Activated CD4-positive, alpha-beta T cell treated with anti-CD3 and anti-CD28 coated beads, Interleukin-2, amount 50 U/mL, for 48 hours (primary cell): Measurements from ENCODE around the gene PARP3.
A peak's percentile ranks its signal among the peaks of the same experiment; 100 is the strongest.

Source experiments
- DNase-seq, 2 experiments: peaks; one replicate each; pipeline ENCODE4 v3.0.0-alpha.2; 2020

Gene PARP3

GRCh38 chr3:51949121-51949520 lies 7.0 kb downstream of the PARP3 start:
- no peak for DNase-seq

- no peak for DNase-seq
Observed at GRCh38 chr3:51950899-51951298, 8.7 kb downstream of the PARP3 start.

GRCh38 chr3:51953445-51953844 lies 11.3 kb downstream of the PARP3 start:
- no peak for DNase-seq

DNA sequence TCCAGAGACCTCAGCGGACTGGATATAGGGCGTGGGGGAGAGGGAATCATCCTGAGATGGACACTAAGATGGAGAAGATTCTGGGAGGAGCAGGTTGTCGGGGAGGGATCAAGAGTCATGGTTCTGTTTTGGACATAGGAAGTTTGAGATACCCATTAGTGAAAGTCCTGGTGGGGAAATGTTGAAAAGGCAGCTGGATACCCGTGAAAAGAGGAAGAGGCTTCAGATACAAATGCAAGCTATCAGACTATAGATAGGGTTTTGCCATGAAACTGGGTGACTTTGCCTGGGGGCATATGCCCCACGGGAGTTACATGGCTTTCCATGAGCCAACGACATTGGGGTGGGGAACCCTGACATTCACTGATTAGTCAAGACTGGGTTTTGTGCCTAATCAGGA lies 11.9 kb downstream of the PARP3 start:
- no peak for DNase-seq

DNA sequence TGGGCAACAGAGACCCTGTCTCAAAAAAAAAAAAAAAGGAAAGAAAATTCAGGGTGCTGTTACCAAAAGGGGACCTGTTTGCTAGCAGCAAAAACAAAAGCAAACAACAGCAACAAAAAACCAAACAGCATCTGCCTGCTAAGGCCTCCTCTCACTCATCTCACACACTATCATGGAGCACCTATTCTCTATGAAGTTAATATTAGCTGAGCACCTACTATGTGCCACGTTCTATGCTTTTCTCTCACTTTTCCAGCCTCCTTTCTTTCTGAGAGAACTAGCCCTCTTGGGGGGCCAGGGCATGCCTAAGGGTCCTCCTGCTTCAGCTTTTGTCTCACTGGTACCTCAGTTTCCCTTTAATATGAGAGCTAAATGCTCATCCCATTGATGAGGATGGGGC lies 12.6 kb downstream of the PARP3 start:
- no peak for DNase-seq

DNA sequence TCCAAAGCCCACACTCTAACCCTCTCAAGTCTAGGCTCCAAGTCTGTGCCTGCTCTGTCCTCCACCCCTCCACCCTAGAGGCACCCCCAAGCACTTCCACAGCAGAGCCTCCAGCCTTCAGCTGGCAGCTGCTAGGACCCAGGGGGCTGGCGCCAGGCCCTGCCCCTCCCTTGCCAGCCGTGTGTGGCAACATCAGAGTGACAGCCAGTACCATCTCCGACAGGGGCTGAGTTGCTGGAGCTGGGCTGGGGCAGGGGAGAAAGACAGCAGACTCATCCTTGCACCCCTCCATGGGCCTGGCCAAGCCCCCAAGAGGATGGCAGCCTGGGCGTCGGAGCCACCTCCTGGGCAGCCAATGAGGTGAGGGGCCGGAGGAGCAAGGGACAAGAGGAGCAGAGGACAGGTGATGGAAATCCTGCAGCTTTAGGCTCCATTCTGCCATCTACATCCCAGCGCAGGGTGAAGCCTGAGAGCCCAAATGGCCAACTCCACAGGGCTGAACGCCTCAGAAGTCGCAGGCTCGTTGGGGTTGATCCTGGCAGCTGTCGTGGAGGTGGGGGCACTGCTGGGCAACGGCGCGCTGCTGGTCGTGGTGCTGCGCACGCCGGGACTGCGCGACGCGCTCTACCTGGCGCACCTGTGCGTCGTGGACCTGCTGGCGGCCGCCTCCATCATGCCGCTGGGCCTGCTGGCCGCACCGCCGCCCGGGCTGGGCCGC lies 13.2 kb downstream of the PARP3 start, which contains the start of gene GPR62:
Gene GPR62 (plus strand): TSS at position 207 of the 718 bp plus-strand sequence. CDS start 272 bp downstream, at position 479.
- DNase-seq: no peak

GRCh38 chr3:51955893-51956770 lies 14.0 kb downstream of the PARP3 start:
- DNase-seq: peak; percentile 30 to 55

- no peak for DNase-seq
Observed at GRCh38 chr3:51957520-51958205, 15.5 kb downstream of the PARP3 start.

DNA sequence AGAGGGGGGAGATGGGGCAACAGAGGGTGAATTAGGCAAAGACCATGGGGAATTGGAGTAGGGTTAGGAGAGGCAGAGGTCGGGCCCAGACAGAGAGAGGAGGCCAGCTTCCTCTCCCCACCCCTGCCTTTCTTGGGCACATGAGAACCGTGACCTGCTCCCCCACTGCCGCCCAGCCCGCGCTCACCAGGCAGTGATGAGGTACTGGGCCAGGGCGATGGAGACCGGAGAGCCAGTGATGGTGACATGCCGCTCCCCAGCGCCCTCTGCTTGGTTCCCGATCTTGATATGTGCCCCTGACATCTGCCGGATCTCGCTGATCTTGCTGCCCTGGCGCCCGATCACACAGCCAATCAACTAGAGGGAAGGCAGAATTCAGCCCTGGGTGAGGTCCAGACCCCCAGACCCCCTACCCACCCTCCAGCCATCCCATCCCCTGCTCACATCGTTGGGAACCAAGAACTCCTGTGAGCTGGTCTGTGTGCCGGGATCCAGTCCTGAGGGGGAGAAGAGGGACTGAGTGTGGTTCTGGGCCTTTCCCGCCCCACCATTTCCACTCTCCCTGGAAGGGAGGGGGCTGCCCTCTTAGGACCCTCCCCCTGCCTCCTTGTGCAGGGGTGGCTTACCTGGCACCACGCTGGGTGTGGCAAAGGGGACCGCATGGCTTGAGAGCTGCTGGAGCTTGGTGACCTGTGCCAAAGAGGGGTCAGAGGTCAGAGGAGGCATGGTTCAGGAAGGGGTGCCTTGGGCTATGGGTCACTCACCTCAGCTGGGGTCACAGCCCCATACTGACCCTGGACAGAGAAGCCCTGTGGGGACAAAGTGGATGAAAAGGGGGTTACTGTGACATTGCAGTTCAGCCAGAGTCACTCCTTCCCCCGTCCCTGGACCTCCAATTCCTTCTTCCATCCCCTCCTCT lies 16.7 kb downstream of the PARP3 start:
- DNase-seq: no peak

GRCh38 chr3:51959651-51960050 lies 17.5 kb downstream of the PARP3 start:
- DNase-seq: no peak

- no peak for DNase-seq
Observed at GRCh38 chr3:51960386-51960785, 18.2 kb downstream of the PARP3 start.

- DNase-seq: no peak
Observed at GRCh38 chr3:51961011-51961410, 18.8 kb downstream of the PARP3 start.

GRCh38 chr3:51961602-51962569 lies 19.7 kb downstream of the PARP3 start:
- DNase-seq: no peak

DNA sequence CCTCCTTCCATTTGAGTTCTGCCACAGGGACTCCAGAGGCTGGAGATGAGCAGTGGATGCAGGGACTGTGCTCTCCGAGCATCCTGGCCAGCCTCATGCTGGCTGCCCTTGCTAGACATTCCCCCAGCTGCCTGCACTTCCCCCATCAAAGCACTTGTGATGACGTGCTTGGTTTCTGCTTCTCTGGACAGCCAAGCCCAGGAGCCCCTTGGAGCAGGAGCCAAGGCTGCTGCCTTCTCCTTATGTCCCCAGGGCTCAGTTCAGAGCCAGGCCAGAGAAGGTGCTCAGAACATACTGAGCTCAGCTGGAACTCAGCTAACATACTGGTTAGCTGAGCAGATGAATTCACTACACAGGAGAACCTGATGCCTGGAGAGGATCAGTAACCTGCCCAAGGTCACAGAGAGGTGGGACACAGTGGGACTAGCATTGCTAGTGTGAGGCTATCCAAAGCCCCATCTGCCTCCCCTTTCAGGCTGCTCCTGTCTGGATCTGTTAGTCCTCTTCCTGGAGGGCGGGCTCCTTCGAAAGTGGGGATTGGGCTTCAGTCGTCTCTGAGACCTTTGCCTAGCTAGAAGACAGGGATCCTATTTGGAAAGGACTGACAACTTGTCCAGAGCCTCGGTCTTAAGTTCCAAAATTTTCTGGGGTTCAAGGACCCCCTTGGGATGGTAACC lies 20.8 kb downstream of the PARP3 start:
- no peak for DNase-seq

DNA sequence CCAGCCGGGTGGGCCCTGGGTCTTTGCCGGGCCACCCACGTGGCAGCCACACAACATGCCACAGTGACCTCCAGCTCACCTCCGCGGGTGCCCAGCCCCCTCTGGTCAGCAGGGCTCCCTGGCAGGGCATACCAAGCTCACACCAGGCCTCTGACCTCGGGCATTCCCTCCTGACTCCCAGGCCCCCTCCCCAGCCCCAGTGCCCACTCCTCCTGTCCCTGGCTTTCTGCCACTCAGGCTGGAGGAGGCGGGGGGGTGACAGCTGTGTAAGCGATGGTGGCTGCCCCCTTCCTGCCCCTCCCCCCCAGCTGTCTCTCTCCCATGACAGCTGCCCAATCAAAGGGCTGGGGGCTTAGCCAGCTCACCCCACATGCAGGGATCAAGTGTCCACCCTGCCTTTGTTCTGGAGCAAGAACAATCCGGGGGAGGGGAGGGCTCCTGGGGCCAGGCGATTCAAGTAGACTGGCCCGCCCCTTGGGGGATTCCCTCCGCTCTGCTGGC lies 21.8 kb downstream of the PARP3 start:
- no peak for DNase-seq

DNA sequence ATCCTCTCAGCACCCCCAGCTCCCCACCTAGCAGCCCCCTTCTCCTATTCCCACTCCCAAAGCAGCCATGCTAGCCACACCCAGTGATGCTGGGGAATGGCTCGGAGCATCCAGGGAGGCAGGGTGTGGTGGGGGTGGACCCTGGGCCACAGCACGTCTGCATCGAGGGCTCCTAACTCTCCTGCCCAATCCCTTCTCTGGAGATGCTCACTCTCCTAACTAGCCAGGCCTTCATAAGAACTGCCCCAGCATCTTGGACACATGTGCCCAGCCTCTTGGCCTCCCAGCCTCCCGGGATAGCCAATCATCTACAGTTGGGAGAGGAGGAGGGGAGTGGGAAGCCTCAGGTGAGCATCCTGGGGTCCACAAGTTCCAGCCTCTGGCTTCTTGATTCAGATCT lies 22.4 kb downstream of the PARP3 start:
- no peak for DNase-seq

- no peak for DNase-seq
Observed at GRCh38 chr3:51966016-51966415, 23.9 kb downstream of the PARP3 start.

- no peak for DNase-seq
Observed at GRCh38 chr3:51966486-51966885, 24.3 kb downstream of the PARP3 start.

GRCh38 chr3:51966922-51967383 lies 24.8 kb downstream of the PARP3 start:
- no peak for DNase-seq
